ENCODE data around the gene ZFP92.

GRCh38 chrX:153421856-153422255 lies 10.6 kb downstream of the ZFP92 start:
- TF ChIP-seq, protein P1, sequence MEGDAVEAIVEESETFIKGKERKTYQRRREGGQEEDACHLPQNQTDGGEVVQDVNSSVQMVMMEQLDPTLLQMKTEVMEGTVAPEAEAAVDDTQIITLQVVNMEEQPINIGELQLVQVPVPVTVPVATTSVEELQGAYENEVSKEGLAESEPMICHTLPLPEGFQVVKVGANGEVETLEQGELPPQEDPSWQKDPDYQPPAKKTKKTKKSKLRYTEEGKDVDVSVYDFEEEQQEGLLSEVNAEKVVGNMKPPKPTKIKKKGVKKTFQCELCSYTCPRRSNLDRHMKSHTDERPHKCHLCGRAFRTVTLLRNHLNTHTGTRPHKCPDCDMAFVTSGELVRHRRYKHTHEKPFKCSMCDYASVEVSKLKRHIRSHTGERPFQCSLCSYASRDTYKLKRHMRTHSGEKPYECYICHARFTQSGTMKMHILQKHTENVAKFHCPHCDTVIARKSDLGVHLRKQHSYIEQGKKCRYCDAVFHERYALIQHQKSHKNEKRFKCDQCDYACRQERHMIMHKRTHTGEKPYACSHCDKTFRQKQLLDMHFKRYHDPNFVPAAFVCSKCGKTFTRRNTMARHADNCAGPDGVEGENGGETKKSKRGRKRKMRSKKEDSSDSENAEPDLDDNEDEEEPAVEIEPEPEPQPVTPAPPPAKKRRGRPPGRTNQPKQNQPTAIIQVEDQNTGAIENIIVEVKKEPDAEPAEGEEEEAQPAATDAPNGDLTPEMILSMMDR (IDR thresholded peaks at IDR 0.05): no peak
- no peak for TF ChIP-seq POLR2AphosphoS5 (IDR thresholded peaks at IDR 0.05)
